ENCODE results near the gene CPT1B. TPM values are rescaled to one million over a fixed set of nuclear protein-coding genes. Genes with fewer than 3 reads are reported as not detected.
A peak's percentile ranks its signal among the peaks of the same experiment; 100 is the strongest.
"Not testable (repeated sequence)": the region's sequence is repeated elsewhere in the genome, so short reads cannot be mapped to it uniquely, and the experiment has no call there.

Gene CPT1B
- polyA plus RNA-seq, 3 donors from 2014 or later = 0.09 to 2.9 TPM; not detected in 1

- no peak for DNase-seq
- Mint-ChIP-seq H3K36me3 (no peaks in the 10 kb centered on the region), H3K4me3 (peak overlapping the region in 4 of 5 donors; percentile 29 to 52 (median 42)), H3K9me3 (no peaks in the 10 kb centered on the region), H3K27me3 (ENCODE audit: low read depth in 3 of 3) (peaks cover 0 to 8% (median 5%) of the 10 kb centered on the region in 3 donors), H3K4me1 (peaks cover 42 to 53% of the 10 kb centered on the region in 2 donors), H3K27ac (peak overlapping the region in 4 of 6 donors; percentile 51 to 71 (median 62))
Measured at GRCh38 chr22:50547263-50547985, 30.8 kb downstream of the CPT1B start.

GRCh38 chr22:50546326-50547262 lies 31.6 kb downstream of the CPT1B start:
- H3K9me3 Mint-ChIP-seq = no peaks in the 10 kb centered on the region
- no peak for DNase-seq
- H3K4me3 Mint-ChIP-seq = no peak overlapping the region
- H3K27ac Mint-ChIP-seq = peak overlapping the region; percentile 35 to 89 (median 74)
- peaks cover 45 to 54% of the 10 kb centered on the region in 2 donors for H3K4me1 Mint-ChIP-seq
- H3K27me3 Mint-ChIP-seq (ENCODE audit: low read depth in 3 of 3) = peaks cover 0 to 8% (median 5%) of the 10 kb centered on the region in 3 donors
- H3K36me3 Mint-ChIP-seq = no peaks in the 10 kb centered on the region

DNA sequence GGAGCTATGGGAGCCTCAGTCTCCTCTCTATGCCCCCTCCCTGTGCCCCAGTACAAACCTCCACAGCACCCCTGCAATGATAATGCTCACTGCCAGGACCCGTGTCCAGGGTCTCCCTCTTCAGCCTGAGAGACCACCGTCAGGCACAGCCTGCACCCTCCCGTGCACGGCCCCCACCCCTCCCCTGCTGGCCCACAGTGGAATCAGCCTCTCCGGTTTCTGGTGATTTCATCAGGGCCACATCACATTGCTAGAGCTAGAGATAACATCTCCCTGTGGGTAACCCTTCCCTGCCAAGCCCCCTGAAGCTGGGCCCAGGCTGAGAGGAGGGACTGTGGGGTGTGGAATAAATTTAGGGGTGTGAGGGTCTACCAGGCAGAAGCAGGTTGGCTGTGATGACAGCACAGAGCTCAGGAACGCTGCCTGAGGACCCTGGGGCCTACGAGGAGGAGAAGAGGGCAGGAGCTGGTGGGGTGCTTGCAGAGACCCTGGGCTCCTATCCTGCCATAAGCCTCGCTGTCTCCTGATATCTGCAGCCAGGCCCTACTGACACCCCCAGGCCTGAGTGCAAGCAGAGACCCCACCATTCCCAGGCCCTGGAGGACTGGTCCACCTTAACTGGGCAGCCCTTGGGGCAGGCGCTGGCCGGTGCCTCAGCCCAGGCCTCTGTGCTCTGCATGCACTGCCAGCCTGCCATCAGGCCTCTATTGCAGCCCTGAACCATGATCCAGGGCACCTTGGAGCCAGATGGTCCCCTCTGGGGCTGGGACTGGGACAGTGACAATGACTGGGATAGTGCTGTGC lies 32.5 kb downstream of the CPT1B start, which contains the start of gene KLHDC7B:
TSS of gene KLHDC7B (plus strand) at position 378 of the 804 bp plus-strand sequence. CDS start at position 723, 345 bp downstream.
- H3K27ac Mint-ChIP-seq = peak within 1 kb of the TSS; percentile 82 to 90 (median 86)
- H3K9me3 Mint-ChIP-seq = no peaks in the 10 kb centered on the region
- peak within 1 kb of the TSS; percentile 33 to 73 (median 66) for H3K4me3 Mint-ChIP-seq
- no peak for DNase-seq
- peaks cover 45 to 54% of the 10 kb centered on the region in 2 donors for H3K4me1 Mint-ChIP-seq
- no peaks in the 10 kb centered on the region for H3K36me3 Mint-ChIP-seq
- H3K27me3 Mint-ChIP-seq (ENCODE audit: low read depth in 3 of 3) = peaks cover 2 to 8% (median 7%) of the 10 kb centered on the region in 3 donors

GRCh38 chr22:50544746-50545253 lies 33.4 kb downstream of the CPT1B start:
- Mint-ChIP-seq H3K4me1 (peaks cover 44 to 53% of the 10 kb centered on the region in 2 donors), H3K27ac (peak overlapping the region; percentile 82 to 90 (median 86)), H3K27me3 (ENCODE audit: low read depth in 3 of 3) (peaks cover 2 to 8% (median 8%) of the 10 kb centered on the region in 3 donors), H3K9me3 (no peaks in the 10 kb centered on the region), H3K36me3 (no peaks in the 10 kb centered on the region), H3K4me3 (peak overlapping the region; percentile 33 to 73 (median 66))
- DNase-seq = no peak

DNA sequence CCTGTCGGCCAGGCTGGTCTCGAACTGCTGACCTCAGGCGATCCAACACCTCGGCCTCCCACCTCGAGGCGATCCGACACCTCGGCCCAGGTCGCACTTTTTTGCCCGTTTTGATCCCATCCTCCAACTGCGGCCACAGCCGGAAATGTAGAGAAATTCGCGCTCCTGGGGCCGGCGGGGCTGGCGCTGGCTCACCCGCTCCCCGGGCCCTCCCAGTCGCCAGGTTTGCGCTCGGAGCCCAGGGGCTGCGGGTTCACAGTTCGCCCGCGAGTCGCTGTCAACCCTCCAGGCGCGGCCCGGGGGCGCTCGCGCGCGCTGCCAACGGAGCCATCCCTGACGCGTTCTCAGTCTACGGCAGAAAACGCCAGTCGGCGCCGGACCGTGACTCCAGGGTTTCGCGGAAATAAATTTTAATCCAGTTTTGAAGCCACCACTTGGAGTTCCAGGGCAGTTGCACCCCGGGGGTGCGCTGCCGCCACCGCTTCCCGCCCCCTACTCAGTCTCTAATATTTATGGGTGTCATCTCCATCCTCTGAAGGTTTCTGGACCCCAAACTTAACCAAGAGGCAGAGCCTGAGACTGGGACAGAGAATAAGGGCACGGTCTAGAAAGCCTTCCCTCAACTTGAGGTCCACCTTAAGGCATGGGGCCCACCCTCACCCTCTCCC lies 34.0 kb downstream of the CPT1B start:
- H3K4me3 Mint-ChIP-seq = peak overlapping the region; percentile 66 to 74 (median 72)
- H3K9me3 Mint-ChIP-seq = no peaks in the 10 kb centered on the region
- H3K36me3 Mint-ChIP-seq = no peaks in the 10 kb centered on the region
- H3K27ac Mint-ChIP-seq = peak overlapping the region; percentile 82 to 90 (median 88)
- H3K27me3 Mint-ChIP-seq (ENCODE audit: low read depth in 3 of 3) = peaks cover 2 to 13% (median 8%) of the 10 kb centered on the region in 3 donors
- DNase-seq = peak; percentile 88 to 92 (median 88)
- peaks cover 50 to 55% of the 10 kb centered on the region in 2 donors for H3K4me1 Mint-ChIP-seq

DNA sequence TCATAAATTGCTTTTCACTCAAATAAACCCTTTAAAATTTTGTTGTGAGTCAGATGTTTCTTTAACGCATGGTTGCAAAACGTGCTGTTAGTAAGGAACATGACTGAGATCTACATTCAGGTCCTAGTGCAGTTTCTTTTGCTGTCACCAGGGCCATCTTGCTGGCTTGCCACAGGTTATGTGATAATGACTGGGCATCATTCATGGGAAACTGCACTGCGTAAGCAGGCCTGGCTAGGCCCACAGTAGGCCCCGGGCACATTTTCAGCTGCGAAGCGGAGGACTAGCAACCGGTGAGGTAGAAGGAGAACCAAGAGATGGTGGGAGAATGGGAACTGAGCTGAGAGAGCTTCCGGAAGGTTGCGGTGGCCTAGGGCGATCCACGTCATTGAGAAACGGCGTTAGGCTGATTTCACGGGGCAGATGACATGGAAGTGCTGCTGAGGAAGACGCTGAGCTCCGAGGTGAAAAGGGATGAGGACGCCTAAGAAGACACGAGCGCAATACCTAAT lies 35.8 kb downstream of the CPT1B start:
- Mint-ChIP-seq H3K27me3 (ENCODE audit: low read depth in 3 of 3) (peaks cover 2 to 13% (median 8%) of the 10 kb centered on the region in 3 donors), H3K4me1 (peaks cover 56 to 64% of the 10 kb centered on the region in 2 donors), H3K36me3 (no peaks in the 10 kb centered on the region), H3K4me3 (peak overlapping the region in 3 of 5 donors; percentile 6 to 54 (median 41)), H3K9me3 (no peaks in the 10 kb centered on the region), H3K27ac (peak overlapping the region in 5 of 6 donors; percentile 88 to 98 (median 91))
- DNase-seq = no peak

- not testable (repeated sequence) for H3K9me3 Mint-ChIP-seq, H3K4me3 Mint-ChIP-seq, H3K36me3 Mint-ChIP-seq, DNase-seq
- peaks cover 2 to 13% (median 8%) of the 10 kb centered on the region in 3 donors for H3K27me3 Mint-ChIP-seq (ENCODE audit: low read depth in 3 of 3)
- peaks cover 55 to 64% of the 10 kb centered on the region in 2 donors for H3K4me1 Mint-ChIP-seq
- peak overlapping the region; percentile 60 to 98 (median 90) for H3K27ac Mint-ChIP-seq
Measured at GRCh38 chr22:50541667-50542026, 36.6 kb downstream of the CPT1B start.

DNA sequence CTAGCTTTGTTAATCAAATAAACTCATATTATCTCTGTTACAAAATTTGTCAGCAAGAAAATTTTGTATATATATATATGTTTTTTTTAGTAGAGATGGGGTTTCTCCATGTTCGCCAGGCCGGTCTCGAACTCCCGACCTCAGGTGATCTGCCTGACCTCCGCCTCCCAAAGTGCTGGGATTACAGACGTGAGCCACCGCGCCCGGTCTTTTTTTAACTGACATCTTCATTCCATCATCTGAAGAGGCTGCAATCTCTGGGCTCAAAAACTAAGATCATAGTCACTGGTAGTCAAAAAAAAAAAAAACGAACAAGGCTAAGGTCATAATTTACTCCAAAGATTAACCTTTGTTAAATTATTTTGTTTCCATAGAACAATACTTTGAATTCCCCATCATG lies 37.8 kb downstream of the CPT1B start:
- H3K27ac Mint-ChIP-seq = peak overlapping the region; percentile 88 to 98 (median 94)
- H3K9me3 Mint-ChIP-seq = no peaks in the 10 kb centered on the region
- H3K36me3 Mint-ChIP-seq = no peaks in the 10 kb centered on the region
- peak overlapping the region in 4 of 5 donors; percentile 25 to 53 (median 39) for H3K4me3 Mint-ChIP-seq
- H3K27me3 Mint-ChIP-seq (ENCODE audit: low read depth in 3 of 3) = peaks cover 2 to 13% (median 6%) of the 10 kb centered on the region in 3 donors
- DNase-seq = no peak
- H3K4me1 Mint-ChIP-seq = peaks cover 46 to 55% of the 10 kb centered on the region in 2 donors

- Mint-ChIP-seq H3K27me3 (ENCODE audit: low read depth in 3 of 3) (peaks cover 2 to 13% (median 9%) of the 10 kb centered on the region in 3 donors), H3K4me3 (peak overlapping the region in 2 of 5 donors; percentile 27 to 53), H3K9me3 (peaks cover 0 to 1% (median 0%) of the 10 kb centered on the region in 6 donors), H3K36me3 (no peaks in the 10 kb centered on the region), H3K4me1 (peaks cover 30 to 38% of the 10 kb centered on the region in 2 donors), H3K27ac (peak overlapping the region; percentile 89 to 99 (median 96))
- no peak for DNase-seq
Measured at GRCh38 chr22:50537765-50538164, 40.5 kb downstream of the CPT1B start.

GRCh38 chr22:50536226-50536625 lies 42.0 kb downstream of the CPT1B start:
- peak overlapping the region in 3 of 6 donors; percentile 16 to 49 (median 34) for H3K27ac Mint-ChIP-seq
- peaks cover 2 to 17% (median 8%) of the 10 kb centered on the region in 3 donors for H3K27me3 Mint-ChIP-seq (ENCODE audit: low read depth in 3 of 3)
- H3K36me3 Mint-ChIP-seq = no peaks in the 10 kb centered on the region
- no peak for DNase-seq
- peaks cover 0 to 1% (median 0%) of the 10 kb centered on the region in 6 donors for H3K9me3 Mint-ChIP-seq
- peaks cover 27 to 33% of the 10 kb centered on the region in 2 donors for H3K4me1 Mint-ChIP-seq
- H3K4me3 Mint-ChIP-seq = no peak overlapping the region

- Mint-ChIP-seq H3K9me3 (peaks cover 0 to 1% (median 0%) of the 10 kb centered on the region in 6 donors), H3K27ac (no peak overlapping the region), H3K4me3 (no peak overlapping the region), H3K27me3 (ENCODE audit: low read depth in 3 of 3) (peaks cover 0 to 22% (median 10%) of the 10 kb centered on the region in 3 donors), H3K4me1 (peaks cover 20 to 22% of the 10 kb centered on the region in 2 donors), H3K36me3 (no peaks in the 10 kb centered on the region)
- no peak for DNase-seq
Measured at GRCh38 chr22:50535113-50535512, 43.1 kb downstream of the CPT1B start.

Measured in immature natural killer cell (primary cell).